Bronchial epithelial cell (primary cell): ENCODE results near the gene UBTD1. TPM values are rescaled to one million over a fixed set of nuclear protein-coding genes. Genes with fewer than 3 reads are reported as not detected.
A peak's percentile ranks its signal among the peaks of the same experiment; 100 is the strongest.

ENCODE experiments used
- DNase-seq: peaks from one replicate; pipeline ENCODE4 v3.0.0-alpha.2; 2010; ENCODE audit warnings: low read depth
- FAIRE-seq: peaks from 2 replicates; lab custom pipeline; 2011; peaks lifted over from hg19 to GRCh38; lab: Jason Lieb, UNC
- H3K27me3 ChIP-seq: 2 replicates; pipeline ENCODE4 v1.5.1; 2011; ENCODE audit warnings: low read length; ENCODE audit not compliant: control insufficient read depth, insufficient read depth
- H3K36me3 ChIP-seq: 2 replicates; pipeline ENCODE4 v1.5.1; 2011; ENCODE audit warnings: low read length; ENCODE audit not compliant: control insufficient read depth, insufficient read depth
- H3K4me3 ChIP-seq: 2 replicates; pipeline ENCODE4 v1.5.1; 2011; ENCODE audit warnings: mild to moderate bottlenecking, low read depth, low read length, control low read depth
- total RNA-seq: library from RNA; depleted of rRNA; stranded (reverse); fragments of >200 nt; gene quantifications from 2 replicates; pipeline ENCODE4 v1.2.1, GENCODE V29; 2014
- TF ChIP-seq, protein P1 (sequence below): IDR thresholded peaks from 2 replicates; pipeline ENCODE4 v1.5.1; 2011; ENCODE audit warnings: mild to moderate bottlenecking, moderate library complexity, low read length, control low read depth, inconsistent platforms; ENCODE audit not compliant: insufficient read depth, severe bottlenecking

UBTD1 gene
- total RNA-seq, 1 donor from 2014 or later, result 11.1 TPM

DNA sequence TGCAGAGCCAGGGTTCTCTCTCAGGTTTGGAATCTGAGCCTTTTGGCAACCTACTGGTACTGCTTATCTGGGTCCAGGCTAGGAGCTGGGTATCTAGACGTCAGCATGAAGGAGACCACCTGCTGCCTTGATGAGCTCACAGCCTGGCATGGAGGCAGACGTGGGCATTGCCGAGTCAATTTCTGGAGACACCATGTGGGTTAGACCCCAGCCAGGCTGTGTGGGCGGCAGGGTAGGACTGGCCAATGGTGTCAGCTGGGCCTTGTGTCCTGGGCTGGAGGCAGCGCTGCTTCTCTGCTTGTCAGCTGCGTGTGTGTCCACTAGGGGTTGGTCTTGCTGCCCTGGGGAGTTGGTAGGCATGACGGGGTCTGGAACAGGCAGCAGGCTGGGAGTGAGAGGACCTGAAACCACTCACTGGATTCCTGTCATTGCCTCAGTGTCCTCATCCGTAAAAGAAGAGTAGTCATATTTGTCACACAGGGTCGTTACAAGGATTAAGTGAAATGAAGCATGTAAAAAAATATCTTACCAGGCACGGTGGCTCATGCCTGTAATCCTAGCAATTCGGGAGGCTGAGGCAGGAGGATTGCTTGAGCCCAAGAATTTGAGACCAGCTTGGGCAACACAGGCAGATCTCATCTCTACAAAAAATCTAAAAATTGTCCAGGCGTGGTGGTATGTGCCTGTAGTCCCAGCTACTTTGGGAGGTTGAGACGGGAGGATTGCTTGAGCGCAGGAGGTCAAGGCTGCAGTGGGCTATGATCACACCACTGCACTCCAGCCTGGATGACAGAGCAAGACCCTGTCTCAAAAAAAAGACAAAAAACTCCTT is 42.2 kb downstream of the UBTD1 start:
- DNase-seq, result no peak
- TF ChIP-seq, protein P1, sequence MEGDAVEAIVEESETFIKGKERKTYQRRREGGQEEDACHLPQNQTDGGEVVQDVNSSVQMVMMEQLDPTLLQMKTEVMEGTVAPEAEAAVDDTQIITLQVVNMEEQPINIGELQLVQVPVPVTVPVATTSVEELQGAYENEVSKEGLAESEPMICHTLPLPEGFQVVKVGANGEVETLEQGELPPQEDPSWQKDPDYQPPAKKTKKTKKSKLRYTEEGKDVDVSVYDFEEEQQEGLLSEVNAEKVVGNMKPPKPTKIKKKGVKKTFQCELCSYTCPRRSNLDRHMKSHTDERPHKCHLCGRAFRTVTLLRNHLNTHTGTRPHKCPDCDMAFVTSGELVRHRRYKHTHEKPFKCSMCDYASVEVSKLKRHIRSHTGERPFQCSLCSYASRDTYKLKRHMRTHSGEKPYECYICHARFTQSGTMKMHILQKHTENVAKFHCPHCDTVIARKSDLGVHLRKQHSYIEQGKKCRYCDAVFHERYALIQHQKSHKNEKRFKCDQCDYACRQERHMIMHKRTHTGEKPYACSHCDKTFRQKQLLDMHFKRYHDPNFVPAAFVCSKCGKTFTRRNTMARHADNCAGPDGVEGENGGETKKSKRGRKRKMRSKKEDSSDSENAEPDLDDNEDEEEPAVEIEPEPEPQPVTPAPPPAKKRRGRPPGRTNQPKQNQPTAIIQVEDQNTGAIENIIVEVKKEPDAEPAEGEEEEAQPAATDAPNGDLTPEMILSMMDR, result no peak
- no peaks in the 10 kb centered on the region for H3K36me3 ChIP-seq
- H3K4me3 ChIP-seq, result no peak overlapping the region
- no peaks in the 10 kb centered on the region for H3K27me3 ChIP-seq
- peak; percentile 13 for FAIRE-seq

DNA sequence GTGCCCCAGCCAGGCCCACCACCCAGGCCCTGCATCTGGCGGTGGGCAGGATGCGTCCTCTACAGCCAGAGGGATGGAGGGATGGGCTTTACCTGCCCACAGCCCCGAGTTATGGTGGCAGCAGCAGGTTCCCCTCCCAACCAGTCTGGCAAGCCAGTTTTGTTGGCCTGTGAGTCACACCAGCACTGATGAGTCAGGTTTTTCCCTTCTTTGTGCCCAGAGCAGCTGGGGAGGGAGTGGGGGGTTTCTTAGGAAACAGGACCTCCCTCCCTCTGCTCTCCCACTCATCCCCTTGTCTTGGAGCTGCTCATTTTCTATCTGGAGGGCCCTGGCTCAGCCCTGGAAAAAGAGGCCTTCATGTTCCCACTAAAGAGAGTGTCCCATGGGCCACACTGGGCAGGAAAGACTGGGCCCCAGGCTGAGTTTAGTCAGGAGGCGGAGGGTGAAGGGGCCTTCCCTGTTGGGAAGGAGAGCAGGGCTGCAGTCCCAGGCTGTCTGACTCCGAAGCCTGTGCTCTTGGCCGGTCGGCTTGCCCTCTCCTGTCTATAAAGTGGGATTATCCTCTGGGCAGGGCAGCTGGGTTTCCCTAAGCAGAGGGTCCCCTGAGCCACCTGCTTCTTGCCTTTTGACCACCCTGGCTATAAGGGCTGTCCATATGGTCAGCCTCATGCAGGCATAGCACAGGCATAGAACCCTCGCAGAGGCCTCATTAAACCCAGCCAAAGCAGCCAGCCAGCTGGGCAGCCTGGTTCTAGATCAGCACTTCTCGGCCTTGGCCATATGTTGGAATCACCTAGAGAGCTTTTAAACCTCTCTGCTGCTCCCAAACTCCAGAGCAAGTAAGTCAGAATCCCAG is 43.7 kb downstream of the UBTD1 start:
- Histone ChIP-seq H3K4me3 (no peak overlapping the region), H3K36me3 (no peaks in the 10 kb centered on the region), H3K27me3 (no peaks in the 10 kb centered on the region)
- TF ChIP-seq, protein P1, result no peak
- peak; percentile 96 for DNase-seq
- peak; percentile 13 for FAIRE-seq

DNA sequence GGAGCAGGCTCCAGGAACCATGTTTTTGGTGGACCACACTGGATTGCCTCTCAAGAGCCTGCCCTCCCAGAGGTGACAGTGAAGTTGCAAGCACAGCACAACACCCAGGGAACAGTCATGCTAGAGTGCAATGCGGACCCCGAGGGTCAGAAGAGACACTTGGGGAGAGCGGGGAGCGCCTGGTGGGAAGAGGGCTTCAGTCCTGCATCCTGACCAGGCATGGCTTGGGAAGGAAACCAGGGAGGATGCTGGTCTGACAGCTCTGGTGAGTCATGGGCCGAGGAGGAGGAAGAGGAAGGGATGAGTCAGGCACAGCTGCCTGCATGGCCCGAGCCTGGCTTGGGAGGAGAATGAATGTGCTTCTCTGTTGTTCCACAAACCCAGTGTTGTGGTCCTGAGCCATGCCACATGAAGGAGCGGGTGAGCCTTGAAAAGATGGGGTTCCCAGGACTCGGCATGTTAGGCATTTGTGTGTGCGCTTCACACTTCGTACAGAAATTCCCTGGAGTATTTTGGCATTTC is 44.4 kb downstream of the UBTD1 start:
- TF ChIP-seq, protein P1, result no peak
- Histone ChIP-seq H3K36me3 (no peaks in the 10 kb centered on the region), H3K4me3 (no peak overlapping the region), H3K27me3 (no peaks in the 10 kb centered on the region)
- FAIRE-seq (peak; percentile 98), DNase-seq (peak; percentile 95)

DNA sequence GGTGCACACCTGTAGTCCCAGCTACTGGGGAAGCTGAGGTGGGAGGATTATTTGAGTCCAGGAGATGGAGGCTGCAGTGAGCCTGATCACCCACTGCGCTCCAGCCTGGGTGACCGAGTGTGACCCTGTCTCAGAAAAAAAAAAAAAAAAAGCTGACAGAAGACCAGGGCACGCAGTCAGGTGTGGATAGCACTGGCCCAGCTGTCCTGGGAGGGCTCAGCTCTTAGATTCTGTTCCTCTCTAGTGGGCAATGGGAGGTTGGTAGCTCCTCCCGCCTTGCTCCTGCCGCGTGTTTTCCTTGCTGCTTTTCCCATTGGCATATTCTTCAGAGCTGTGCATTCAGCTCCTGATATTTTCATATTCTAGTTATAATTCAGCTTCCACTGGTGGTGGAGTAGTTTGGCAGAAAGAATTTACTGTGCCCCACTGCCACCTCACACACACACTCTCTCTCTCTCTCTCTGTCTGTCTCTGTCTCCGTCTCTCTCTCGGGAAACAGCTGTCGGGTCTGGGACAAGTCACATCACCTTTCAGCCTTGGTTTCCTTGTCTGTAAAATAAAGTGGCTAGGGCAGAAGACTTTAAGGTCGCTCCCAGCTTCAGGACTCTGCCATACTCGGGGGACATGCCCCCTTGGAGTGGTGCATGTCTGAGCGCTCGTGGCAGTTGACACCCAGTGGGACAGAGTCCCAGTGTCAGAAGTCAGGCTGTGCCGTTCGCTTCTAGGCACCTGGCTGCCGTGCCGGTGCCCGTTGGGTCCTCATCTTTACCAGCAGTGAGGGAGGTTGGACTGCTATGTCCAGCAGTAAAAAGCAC is 47.9 kb downstream of the UBTD1 start:
- FAIRE-seq (no peak), DNase-seq (no peak)
- no peak overlapping the region for H3K4me3 ChIP-seq
- no peaks in the 10 kb centered on the region for H3K27me3 ChIP-seq
- TF ChIP-seq, protein P1, result no peak
- no peaks in the 10 kb centered on the region for H3K36me3 ChIP-seq

DNA sequence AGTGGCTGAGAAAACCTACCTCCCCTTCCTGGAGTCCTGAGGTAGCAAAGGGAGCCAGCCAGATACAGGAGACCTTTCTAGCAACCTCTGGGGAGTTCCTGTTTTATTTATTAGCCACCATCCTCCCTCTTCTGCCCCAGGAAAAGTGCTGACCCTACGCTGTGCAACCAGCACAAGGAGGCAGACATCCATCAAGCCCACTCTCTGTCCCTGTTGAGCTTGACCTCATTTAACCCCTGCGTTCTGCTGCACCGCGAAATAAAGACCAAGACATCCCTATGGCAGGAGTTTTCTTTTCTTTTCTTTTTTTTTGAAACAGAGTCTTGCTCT is 48.5 kb downstream of the UBTD1 start:
- DNase-seq, result no peak
- H3K4me3 ChIP-seq, result no peak overlapping the region
- TF ChIP-seq, protein P1, result no peak
- H3K27me3 ChIP-seq, result no peaks in the 10 kb centered on the region
- FAIRE-seq, result no peak
- H3K36me3 ChIP-seq, result no peaks in the 10 kb centered on the region
